GM23338 (cell line): Measurements from ENCODE around the gene CNIH3.

Source experiments
- CREB1 ChIP-seq: fragments of 250-450 bp; sonication (Bioruptor Pico); IDR thresholded peaks from 2 replicates; pipeline ENCODE4 v1.5.0; 2020; ENCODE audit warnings: low read depth, mild to moderate bottlenecking, moderate library complexity
- CTCF ChIP-seq, 2 experiments: fragments of 200-600 bp in 1 of 2; sonication (generic) in 1 of 2; conservative IDR thresholded peaks; 2 replicates each; pipeline versions ENCODE4 v1.5.1 to v1.6.1; 2016 to 2017; ENCODE audit warnings: antibody characterized with exemption in 2 of 2, low read depth in 2 of 2, mild to moderate bottlenecking in 2 of 2, moderate library complexity in 1 of 2
- EZH2 ChIP-seq: fragments of 200-600 bp; sonication (generic); IDR thresholded peaks from one replicate; pipeline ENCODE4 v1.8.0; 2017; ENCODE audit warnings: antibody characterized with exemption, mild to moderate bottlenecking, low read depth; ENCODE audit not compliant: unreplicated experiment
- JUNB ChIP-seq: IDR thresholded peaks from one replicate; pipeline ENCODE4 v1.6.1; 2016; ENCODE audit warnings: antibody characterized with exemption; ENCODE audit not compliant: unreplicated experiment
- POLR2AphosphoS5 ChIP-seq: IDR thresholded peaks from 2 replicates; pipeline ENCODE4 v1.6.1; 2016; ENCODE audit warnings: antibody characterized with exemption, low read depth
- REST ChIP-seq: IDR thresholded peaks from one replicate; pipeline ENCODE4 v1.6.1; 2018; ENCODE audit warnings: antibody characterized with exemption; ENCODE audit not compliant: unreplicated experiment

GRCh38 chr1:224759681-224760091, 143.6 kb downstream of the CNIH3 start:
- no peak for TF ChIP-seq JUNB
- no peak for TF ChIP-seq CREB1
- TF ChIP-seq CTCF (conservative IDR thresholded peaks at IDR 0.05; ENCODE audit: low read depth in 2 of 2): no peak
- no peak for TF ChIP-seq REST
- TF ChIP-seq EZH2: no peak
- no peak for TF ChIP-seq POLR2AphosphoS5
